Measurements from ENCODE around the gene WASF2.
A peak's percentile ranks its signal among the peaks of the same experiment; 100 is the strongest.
"Not testable (repeated sequence)": the region's sequence is repeated elsewhere in the genome, so short reads cannot be mapped to it uniquely, and the experiment has no call there.

The WASF2 gene

DNA sequence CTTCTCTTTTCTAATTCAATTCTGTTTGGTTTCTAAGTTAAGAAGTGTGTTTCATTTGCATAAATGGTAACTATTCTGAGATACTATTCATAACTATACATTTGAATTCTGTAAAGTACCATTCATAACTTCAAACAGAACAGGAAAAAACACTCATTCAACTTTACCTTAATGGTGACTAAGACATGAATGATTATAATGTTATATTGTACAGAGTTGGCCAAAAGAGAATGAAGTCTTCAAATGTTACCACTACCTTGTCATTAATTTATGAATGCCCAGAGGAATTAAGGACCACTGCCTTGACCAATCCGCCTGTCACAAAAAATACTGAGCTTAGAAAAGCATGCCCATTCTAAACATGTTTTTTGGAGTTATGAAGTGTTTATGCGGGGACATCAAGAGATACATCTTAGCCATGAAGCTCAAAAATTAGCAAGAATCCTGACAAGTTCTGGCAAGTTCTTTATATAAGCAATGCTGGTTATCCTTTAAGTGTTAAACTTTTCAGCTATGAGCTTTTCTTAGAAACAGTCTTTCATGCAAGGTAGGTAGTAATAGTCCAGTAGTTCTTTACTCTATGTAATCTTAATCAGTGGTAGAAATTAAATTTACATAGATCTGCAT lies 7.9 kb downstream of the WASF2 start:
- TF ChIP-seq, protein P1, sequence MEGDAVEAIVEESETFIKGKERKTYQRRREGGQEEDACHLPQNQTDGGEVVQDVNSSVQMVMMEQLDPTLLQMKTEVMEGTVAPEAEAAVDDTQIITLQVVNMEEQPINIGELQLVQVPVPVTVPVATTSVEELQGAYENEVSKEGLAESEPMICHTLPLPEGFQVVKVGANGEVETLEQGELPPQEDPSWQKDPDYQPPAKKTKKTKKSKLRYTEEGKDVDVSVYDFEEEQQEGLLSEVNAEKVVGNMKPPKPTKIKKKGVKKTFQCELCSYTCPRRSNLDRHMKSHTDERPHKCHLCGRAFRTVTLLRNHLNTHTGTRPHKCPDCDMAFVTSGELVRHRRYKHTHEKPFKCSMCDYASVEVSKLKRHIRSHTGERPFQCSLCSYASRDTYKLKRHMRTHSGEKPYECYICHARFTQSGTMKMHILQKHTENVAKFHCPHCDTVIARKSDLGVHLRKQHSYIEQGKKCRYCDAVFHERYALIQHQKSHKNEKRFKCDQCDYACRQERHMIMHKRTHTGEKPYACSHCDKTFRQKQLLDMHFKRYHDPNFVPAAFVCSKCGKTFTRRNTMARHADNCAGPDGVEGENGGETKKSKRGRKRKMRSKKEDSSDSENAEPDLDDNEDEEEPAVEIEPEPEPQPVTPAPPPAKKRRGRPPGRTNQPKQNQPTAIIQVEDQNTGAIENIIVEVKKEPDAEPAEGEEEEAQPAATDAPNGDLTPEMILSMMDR (IDR thresholded peaks at IDR 0.05; ENCODE audit: insufficient read depth, low read depth, low read length, missing control alignments), result no peak
- DNase-seq (ENCODE audit: low read depth), result peak; percentile 54
- H3K4me3 ChIP-seq (ENCODE audit: low read length), result no peak overlapping the region

DNA sequence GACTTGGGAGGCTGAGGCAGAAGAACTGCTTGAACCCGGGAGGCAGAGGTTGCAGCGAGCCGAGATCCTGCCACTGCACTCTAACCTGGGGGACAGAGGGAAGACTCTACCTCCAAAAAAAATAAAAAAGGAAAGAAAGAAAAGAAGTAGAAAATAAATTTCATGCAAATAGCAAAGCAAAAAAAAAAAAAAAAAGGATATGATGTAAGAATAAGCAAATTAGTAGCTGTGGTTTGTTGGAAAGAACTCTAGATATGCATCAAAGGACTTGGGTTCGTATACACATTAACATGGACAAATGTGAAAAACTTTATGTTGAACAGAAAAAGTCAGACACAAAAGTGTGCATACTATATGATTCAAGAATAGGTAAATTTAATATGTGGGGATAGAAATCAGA lies 11.9 kb downstream of the WASF2 start:
- TF ChIP-seq, protein P1 (IDR thresholded peaks at IDR 0.05; ENCODE audit: insufficient read depth, low read depth, low read length, missing control alignments), result no peak
- DNase-seq (ENCODE audit: low read depth), result no peak
- no peak overlapping the region for H3K4me3 ChIP-seq (ENCODE audit: low read length)

DNA sequence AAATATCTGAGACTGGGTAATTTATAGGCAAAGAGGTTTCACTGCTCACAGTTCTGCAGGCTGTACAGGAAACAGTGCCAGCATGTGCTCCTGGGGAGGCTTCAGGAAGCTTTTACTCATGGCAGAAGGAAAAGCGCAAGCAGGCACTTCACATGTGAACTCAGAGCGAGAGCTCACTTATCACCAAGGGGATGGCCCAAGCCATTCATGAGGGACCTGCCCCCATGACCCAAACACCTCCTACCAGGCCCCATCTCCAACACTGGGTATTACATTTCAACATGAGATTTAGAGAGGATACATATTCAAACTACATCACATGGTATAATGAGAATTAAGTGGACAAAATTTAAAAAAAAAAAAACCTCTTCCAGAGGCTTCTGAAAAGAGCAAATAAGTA lies 13.7 kb downstream of the WASF2 start:
- TF ChIP-seq, protein P1 (IDR thresholded peaks at IDR 0.05; ENCODE audit: insufficient read depth, low read depth, low read length, missing control alignments), result no peak
- no peak for DNase-seq (ENCODE audit: low read depth)
- no peak overlapping the region for H3K4me3 ChIP-seq (ENCODE audit: low read length)

DNA sequence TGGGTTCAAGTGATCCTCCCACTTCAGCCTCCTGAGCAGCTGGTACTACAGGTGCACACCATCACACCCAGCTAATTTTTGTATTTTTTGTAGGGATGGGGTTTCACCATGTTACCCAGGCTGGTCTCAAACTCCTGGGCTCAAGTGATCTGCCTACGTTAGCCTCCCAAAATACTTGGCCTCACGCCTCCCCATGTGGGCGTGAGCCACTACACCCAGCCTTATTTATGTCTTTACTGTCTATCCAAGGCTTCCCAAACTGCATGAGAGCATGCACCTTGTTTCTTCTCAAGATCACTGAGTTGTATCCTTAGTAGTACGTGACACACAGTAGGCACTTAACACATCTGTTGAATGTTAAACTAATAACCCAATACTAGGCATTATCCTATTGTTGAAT lies 14.2 kb downstream of the WASF2 start:
- no peak overlapping the region for H3K4me3 ChIP-seq (ENCODE audit: low read length)
- no peak for DNase-seq (ENCODE audit: low read depth)
- TF ChIP-seq, protein P1 (IDR thresholded peaks at IDR 0.05; ENCODE audit: insufficient read depth, low read depth, low read length, missing control alignments), result no peak

DNA sequence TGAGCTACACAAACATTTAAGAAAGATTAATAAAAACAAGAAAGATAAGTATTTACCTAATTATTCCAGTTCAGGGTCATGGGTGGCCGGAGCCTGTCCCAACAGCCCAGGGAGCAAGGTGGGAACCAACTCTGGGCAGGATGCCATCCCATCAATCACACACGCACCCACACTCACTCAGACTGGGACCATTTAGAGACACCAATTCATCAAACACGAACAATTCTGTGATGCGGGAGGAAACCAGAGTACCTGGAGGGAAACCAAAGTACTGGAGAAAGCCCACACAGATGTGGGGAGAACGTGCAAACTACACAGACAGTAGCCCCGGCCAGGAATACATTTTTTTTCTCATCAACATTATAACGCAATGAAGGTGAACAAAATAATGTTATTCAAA lies 16.2 kb downstream of the WASF2 start:
- no peak overlapping the region for H3K4me3 ChIP-seq (ENCODE audit: low read length)
- TF ChIP-seq, protein P1 (IDR thresholded peaks at IDR 0.05; ENCODE audit: insufficient read depth, low read depth, low read length, missing control alignments), result no peak
- DNase-seq (ENCODE audit: low read depth), result no peak

DNA sequence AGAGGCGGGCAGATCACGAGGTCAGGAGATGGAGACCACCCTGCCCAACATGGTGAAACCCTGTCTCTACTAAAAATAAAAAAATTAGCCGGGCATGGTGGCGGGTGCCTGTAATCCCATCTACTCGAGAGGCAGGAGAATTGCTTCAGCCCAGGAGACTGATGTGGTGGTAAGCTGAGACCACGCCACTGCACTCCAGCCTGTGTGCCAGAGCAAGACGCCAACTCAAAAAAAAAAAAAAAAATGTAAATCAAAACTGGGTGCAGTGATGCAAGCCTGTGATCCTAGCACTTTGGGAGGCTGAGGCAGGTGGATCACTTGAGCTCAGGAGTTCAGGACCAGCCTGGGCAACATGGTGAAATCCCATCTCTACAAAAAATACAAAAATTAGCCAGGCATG lies 17.9 kb downstream of the WASF2 start:
- DNase-seq (ENCODE audit: low read depth); H3K4me3 ChIP-seq (ENCODE audit: low read length): not testable (repeated sequence)

DNA sequence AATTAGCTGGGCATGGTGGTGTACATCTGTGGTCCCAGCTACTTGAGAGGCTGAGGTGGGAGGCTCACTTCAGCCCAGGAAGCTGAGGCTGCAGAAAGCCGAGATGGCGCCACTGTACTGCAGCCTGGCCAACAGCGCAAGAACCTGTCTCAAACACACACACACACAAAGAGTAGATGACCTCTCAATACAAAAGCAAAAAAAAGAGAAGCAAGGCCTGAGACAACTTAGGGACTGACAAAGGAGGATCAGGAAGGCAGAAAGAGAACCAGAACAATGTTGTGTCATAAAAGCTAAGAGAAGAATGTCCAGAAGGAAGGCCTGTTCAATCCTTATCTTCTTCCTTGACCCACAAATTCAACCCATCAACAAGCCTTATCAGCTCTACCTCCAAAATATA lies 18.5 kb downstream of the WASF2 start:
- no peak for DNase-seq (ENCODE audit: low read depth)
- TF ChIP-seq, protein P1 (IDR thresholded peaks at IDR 0.05; ENCODE audit: insufficient read depth, low read depth, low read length, missing control alignments), result no peak
- no peak overlapping the region for H3K4me3 ChIP-seq (ENCODE audit: low read length)
